Head of caudate nucleus (tissue), 42 donors: Measurements from ENCODE around the gene ACTR5.
"Not testable (repeated sequence)": the region's sequence is repeated elsewhere in the genome, so short reads cannot be mapped to it uniquely, and the experiment has no call there.

Experiments
- DNase-seq, 42 donors: peaks; one replicate each; pipeline versions ENCODE4 v3.0.0 to v3.0.0-alpha.2; 2020 to 2021; ENCODE audit warnings: mixed read lengths in 7 of 42
- intact Hi-C: fragments of 100-400 bp; cut with DNase I; formaldehyde crosslinking; loops from one replicate; pipeline ENCODE4 v1.15.0; 2022

Gene ACTR5

GRCh38 chr20:38812709-38813573 is 64.7 kb downstream of the ACTR5 start:
- peak in 1 of 42 donors; percentile 42 for DNase-seq
- intact Hi-C loops = no loop called here

GRCh38 chr20:38813574-38813962 is 65.3 kb downstream of the ACTR5 start:
- intact Hi-C loops = not testable (repeated sequence)
- peak in 1 of 42 donors; percentile 27 for DNase-seq

- intact Hi-C loops = no loop called here
- DNase-seq = no peak
Measured at GRCh38 chr20:38815446-38815845, 67.2 kb downstream of the ACTR5 start.

GRCh38 chr20:38818113-38819065 is 70.1 kb downstream of the ACTR5 start:
- DNase-seq = peak in 2 of 42 donors; percentile 24 to 26
- intact Hi-C loops = no loop called here
